Adrenal gland (tissue), 5 donors: ENCODE data around the gene NME4.

Source experiments
- CTCF ChIP-seq, 6 experiments: fragments of 450-650 bp in 4 of 6; fragments of 200-600 bp in 2 of 6; sonication (generic) in 1 of 6; IDR thresholded peaks; 1 replicate in 5 of 6; 2 replicates in 1 of 6; pipeline versions ENCODE4 v1.5.1 to v1.8.0; 2016 to 2021; ENCODE audit warnings: antibody characterized with exemption in 6 of 6, mild to moderate bottlenecking in 2 of 6, moderate library complexity in 1 of 6
- POLR2A ChIP-seq, 2 donors: fragments of 450-650 bp; IDR thresholded peaks; one replicate each; pipeline ENCODE4 v1.6.1; 2017; ENCODE audit warnings: antibody characterized with exemption in 2 of 2, mild to moderate bottlenecking in 2 of 2, moderate library complexity in 1 of 2
- donor health status: DM: no; HTN: no; CAD: no.

DNA sequence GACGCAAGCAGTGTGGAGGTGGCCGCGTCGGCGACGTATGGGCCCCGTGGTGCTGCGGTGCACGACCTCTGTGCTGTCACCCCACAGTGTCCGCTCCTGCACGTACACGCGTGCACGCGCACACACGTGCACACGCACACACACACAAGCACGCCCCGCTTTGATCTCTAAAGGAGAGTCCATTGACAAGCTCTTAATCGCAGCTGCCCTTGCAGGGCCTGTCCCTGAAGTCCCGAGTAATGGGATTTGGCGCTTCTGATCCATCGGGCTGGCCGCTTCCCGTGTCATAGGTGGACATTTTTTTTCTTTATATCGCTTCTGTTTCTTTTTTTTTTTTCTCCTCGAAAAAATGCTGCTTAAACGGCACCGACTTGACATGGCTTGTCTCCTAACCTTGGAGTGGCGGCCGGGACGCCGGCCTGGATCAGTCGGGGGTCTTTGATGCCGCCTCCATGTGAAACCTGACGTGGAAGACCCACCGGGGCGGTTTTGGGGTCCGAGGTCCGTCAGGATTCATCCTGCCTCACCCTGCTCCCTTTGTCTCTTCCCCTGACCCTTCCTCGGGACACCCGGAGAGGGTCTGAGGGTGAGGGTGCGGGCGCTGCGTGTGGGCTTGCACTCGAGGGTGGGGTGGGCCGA is 36.2 kb upstream of the NME4 start:
- TF ChIP-seq CTCF (IDR thresholded peaks at IDR 0.05) = no peak
- no peak for TF ChIP-seq POLR2A (IDR thresholded peaks at IDR 0.05)
